Measurements from ENCODE around the gene TMEM181.

DNA sequence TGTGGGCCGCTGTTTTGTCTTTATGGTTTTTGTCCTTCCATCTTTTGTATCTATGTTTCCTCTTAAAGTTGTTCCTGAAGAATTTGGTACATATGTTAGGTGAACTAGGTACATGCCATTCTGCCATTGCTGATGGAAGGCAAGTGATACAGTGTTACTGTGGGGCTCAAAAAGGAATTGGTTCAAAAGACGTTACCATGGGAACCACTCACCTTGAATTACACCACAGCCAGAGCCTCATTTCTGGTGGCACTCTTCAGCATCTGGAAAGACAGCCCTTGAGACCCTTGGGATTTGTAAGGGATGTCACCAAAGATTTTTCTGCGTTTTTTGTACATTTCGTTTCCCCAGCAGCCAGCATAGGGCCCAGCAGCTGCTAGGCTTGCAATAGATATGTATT is 31.9 kb downstream of the TMEM181 start:
- TF ChIP-seq FOXP1 (IDR thresholded peaks at IDR 0.05) (no peak), FOXP1 (CRISPR knock-in tag; IDR thresholded peaks at IDR 0.05) (no peak), TOE1 (CRISPR knock-in tag; IDR thresholded peaks at IDR 0.05) (no peak), NFIC (IDR thresholded peaks at IDR 0.05; ENCODE audit: low read length) (no peak), ZFP62 (CRISPR knock-in tag; IDR thresholded peaks at IDR 0.05) (no peak), HDAC6 (IDR thresholded peaks at IDR 0.05; ENCODE audit: low read depth, low read length) (no peak)

Measured in HepG2 (cell line).